ENCODE measurements around the gene ACSL1.

Gene ACSL1

DNA sequence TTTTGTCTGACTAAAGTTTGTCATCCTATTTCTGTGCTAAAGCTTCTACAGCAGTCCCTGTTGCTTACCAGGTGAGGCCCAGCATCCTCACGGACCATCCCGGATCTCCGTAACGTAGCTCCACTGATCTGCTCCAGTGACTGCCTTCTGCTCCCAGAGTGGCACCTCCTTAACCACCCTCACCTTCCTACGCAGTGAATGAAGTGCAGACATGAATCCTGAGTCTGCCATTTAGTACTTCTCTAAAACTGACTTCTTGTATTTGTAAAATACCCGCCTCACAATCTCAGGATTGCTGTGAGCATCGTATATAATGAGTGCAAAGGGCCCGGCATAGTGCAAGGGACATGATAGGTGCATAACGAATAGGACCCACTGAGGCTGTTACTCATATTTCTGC is 27.7 kb upstream of the ACSL1 start (continued):
- TF ChIP-seq, protein P1, sequence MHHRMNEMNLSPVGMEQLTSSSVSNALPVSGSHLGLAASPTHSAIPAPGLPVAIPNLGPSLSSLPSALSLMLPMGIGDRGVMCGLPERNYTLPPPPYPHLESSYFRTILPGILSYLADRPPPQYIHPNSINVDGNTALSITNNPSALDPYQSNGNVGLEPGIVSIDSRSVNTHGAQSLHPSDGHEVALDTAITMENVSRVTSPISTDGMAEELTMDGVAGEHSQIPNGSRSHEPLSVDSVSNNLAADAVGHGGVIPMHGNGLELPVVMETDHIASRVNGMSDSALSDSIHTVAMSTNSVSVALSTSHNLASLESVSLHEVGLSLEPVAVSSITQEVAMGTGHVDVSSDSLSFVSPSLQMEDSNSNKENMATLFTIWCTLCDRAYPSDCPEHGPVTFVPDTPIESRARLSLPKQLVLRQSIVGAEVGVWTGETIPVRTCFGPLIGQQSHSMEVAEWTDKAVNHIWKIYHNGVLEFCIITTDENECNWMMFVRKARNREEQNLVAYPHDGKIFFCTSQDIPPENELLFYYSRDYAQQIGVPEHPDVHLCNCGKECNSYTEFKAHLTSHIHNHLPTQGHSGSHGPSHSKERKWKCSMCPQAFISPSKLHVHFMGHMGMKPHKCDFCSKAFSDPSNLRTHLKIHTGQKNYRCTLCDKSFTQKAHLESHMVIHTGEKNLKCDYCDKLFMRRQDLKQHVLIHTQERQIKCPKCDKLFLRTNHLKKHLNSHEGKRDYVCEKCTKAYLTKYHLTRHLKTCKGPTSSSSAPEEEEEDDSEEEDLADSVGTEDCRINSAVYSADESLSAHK (tag by site-specific recombination; IDR thresholded peaks at IDR 0.05): no peak
- no peak for TF ChIP-seq ZBTB8A (tag by site-specific recombination; IDR thresholded peaks at IDR 0.05)
- TF ChIP-seq ZNF596 (tag by site-specific recombination; IDR thresholded peaks at IDR 0.05): no peak
- no peak for TF ChIP-seq ZNF157 (tag by site-specific recombination; IDR thresholded peaks at IDR 0.05)
- TF ChIP-seq GLI4 (tag by site-specific recombination; IDR thresholded peaks at IDR 0.05): no peak
- no peak for TF ChIP-seq ZNF544 (tag by site-specific recombination; IDR thresholded peaks at IDR 0.05)

DNA sequence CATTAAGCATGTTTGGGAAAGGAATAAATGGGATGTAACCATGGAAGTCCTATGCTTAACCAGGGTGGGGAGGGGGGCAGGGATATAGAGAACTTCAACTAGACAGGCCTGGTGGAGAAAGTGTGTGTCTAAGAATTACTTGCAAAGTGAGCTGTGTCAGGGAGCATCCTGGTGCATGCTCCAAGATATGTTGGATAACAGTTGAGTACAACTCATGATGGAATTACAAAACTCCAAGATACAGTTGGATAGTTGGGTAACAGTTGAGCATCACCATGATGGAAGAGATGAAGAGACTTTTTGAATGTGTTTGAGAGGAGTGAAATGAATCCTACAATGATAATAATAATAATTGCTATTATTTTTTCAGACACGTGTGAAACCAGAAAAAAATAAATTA is 26.1 kb upstream of the ACSL1 start:
- H3K4me1 ChIP-seq (ENCODE audit: control insufficient read depth, insufficient read depth, low read length): no peaks in the 10 kb centered on the region
- ChIA-PET POLR2A (no interaction called here), CTCF (no interaction called here)
- H3K4me3 ChIP-seq (ENCODE audit: low read depth, low read length): no peak overlapping the region
- no peaks in the 10 kb centered on the region for H3K9me3 ChIP-seq (ENCODE audit: control insufficient read depth, insufficient read depth, low read depth, low read length)
- no peak overlapping the region for H3K27ac ChIP-seq (ENCODE audit: extremely low read depth, low read depth, low read length)
- TF ChIP-seq ZNF792 (tag by site-specific recombination; IDR thresholded peaks at IDR 0.05) (no peak), GLIS1 (tag by site-specific recombination; IDR thresholded peaks at IDR 0.05) (no peak), IKZF3 (tag by site-specific recombination; IDR thresholded peaks at IDR 0.05) (no peak), BCL11A (tag by site-specific recombination; IDR thresholded peaks at IDR 0.05; ENCODE audit: low read depth) (no peak), ZNF354C (tag by site-specific recombination; IDR thresholded peaks at IDR 0.05; ENCODE audit: borderline replicate concordance, low read depth) (no peak), SP2 (tag by site-specific recombination; IDR thresholded peaks at IDR 0.05) (no peak), ZNF239 (tag by site-specific recombination; IDR thresholded peaks at IDR 0.05) (no peak), ZNF146 (tag by site-specific recombination; IDR thresholded peaks at IDR 0.05) (no peak)
- TF ChIP-seq, protein P2, sequence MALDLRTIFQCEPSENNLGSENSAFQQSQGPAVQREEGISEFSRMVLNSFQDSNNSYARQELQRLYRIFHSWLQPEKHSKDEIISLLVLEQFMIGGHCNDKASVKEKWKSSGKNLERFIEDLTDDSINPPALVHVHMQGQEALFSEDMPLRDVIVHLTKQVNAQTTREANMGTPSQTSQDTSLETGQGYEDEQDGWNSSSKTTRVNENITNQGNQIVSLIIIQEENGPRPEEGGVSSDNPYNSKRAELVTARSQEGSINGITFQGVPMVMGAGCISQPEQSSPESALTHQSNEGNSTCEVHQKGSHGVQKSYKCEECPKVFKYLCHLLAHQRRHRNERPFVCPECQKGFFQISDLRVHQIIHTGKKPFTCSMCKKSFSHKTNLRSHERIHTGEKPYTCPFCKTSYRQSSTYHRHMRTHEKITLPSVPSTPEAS (tag by site-specific recombination; IDR thresholded peaks at IDR 0.05): no peak
- TF ChIP-seq, protein P3, sequence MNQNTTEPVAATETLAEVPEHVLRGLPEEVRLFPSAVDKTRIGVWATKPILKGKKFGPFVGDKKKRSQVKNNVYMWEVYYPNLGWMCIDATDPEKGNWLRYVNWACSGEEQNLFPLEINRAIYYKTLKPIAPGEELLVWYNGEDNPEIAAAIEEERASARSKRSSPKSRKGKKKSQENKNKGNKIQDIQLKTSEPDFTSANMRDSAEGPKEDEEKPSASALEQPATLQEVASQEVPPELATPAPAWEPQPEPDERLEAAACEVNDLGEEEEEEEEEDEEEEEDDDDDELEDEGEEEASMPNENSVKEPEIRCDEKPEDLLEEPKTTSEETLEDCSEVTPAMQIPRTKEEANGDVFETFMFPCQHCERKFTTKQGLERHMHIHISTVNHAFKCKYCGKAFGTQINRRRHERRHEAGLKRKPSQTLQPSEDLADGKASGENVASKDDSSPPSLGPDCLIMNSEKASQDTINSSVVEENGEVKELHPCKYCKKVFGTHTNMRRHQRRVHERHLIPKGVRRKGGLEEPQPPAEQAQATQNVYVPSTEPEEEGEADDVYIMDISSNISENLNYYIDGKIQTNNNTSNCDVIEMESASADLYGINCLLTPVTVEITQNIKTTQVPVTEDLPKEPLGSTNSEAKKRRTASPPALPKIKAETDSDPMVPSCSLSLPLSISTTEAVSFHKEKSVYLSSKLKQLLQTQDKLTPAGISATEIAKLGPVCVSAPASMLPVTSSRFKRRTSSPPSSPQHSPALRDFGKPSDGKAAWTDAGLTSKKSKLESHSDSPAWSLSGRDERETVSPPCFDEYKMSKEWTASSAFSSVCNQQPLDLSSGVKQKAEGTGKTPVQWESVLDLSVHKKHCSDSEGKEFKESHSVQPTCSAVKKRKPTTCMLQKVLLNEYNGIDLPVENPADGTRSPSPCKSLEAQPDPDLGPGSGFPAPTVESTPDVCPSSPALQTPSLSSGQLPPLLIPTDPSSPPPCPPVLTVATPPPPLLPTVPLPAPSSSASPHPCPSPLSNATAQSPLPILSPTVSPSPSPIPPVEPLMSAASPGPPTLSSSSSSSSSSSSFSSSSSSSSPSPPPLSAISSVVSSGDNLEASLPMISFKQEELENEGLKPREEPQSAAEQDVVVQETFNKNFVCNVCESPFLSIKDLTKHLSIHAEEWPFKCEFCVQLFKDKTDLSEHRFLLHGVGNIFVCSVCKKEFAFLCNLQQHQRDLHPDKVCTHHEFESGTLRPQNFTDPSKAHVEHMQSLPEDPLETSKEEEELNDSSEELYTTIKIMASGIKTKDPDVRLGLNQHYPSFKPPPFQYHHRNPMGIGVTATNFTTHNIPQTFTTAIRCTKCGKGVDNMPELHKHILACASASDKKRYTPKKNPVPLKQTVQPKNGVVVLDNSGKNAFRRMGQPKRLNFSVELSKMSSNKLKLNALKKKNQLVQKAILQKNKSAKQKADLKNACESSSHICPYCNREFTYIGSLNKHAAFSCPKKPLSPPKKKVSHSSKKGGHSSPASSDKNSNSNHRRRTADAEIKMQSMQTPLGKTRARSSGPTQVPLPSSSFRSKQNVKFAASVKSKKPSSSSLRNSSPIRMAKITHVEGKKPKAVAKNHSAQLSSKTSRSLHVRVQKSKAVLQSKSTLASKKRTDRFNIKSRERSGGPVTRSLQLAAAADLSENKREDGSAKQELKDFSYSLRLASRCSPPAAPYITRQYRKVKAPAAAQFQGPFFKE (tag by site-specific recombination; IDR thresholded peaks at IDR 0.05; ENCODE audit: borderline replicate concordance): no peak
- TF ChIP-seq, protein P4, sequence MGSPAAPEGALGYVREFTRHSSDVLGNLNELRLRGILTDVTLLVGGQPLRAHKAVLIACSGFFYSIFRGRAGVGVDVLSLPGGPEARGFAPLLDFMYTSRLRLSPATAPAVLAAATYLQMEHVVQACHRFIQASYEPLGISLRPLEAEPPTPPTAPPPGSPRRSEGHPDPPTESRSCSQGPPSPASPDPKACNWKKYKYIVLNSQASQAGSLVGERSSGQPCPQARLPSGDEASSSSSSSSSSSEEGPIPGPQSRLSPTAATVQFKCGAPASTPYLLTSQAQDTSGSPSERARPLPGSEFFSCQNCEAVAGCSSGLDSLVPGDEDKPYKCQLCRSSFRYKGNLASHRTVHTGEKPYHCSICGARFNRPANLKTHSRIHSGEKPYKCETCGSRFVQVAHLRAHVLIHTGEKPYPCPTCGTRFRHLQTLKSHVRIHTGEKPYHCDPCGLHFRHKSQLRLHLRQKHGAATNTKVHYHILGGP (tag by site-specific recombination; IDR thresholded peaks at IDR 0.05): no peak
- TF ChIP-seq, protein P5, sequence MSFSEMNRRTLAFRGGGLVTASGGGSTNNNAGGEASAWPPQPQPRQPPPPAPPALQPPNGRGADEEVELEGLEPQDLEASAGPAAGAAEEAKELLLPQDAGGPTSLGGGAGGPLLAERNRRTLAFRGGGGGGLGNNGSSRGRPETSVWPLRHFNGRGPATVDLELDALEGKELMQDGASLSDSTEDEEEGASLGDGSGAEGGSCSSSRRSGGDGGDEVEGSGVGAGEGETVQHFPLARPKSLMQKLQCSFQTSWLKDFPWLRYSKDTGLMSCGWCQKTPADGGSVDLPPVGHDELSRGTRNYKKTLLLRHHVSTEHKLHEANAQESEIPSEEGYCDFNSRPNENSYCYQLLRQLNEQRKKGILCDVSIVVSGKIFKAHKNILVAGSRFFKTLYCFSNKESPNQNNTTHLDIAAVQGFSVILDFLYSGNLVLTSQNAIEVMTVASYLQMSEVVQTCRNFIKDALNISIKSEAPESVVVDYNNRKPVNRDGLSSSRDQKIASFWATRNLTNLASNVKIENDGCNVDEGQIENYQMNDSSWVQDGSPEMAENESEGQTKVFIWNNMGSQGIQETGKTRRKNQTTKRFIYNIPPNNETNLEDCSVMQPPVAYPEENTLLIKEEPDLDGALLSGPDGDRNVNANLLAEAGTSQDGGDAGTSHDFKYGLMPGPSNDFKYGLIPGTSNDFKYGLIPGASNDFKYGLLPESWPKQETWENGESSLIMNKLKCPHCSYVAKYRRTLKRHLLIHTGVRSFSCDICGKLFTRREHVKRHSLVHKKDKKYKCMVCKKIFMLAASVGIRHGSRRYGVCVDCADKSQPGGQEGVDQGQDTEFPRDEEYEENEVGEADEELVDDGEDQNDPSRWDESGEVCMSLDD (tag by site-specific recombination; IDR thresholded peaks at IDR 0.05): no peak
- H3K36me3 ChIP-seq (ENCODE audit: control insufficient read depth in 2 of 2, insufficient read depth in 1 of 2, low read length in 2 of 2): no peaks in the 10 kb centered on the region

Data from HEK293 (cell line).